Measurements from ENCODE around the gene BCO2.

BCO2 gene

GRCh38 chr11:112219476-112220232, 44.3 kb downstream of the BCO2 start:
- DNase-seq: peak; percentile 21 to 29

- DNase-seq: no peak
Observed at GRCh38 chr11:112221274-112221835, 46.0 kb downstream of the BCO2 start.

- DNase-seq: no peak
Observed at GRCh38 chr11:112222303-112222702, 47.0 kb downstream of the BCO2 start.

- DNase-seq: no peak
Observed at GRCh38 chr11:112223121-112223520, 47.8 kb downstream of the BCO2 start.

GRCh38 chr11:112223754-112224532, 48.6 kb downstream of the BCO2 start:
- no peak for DNase-seq

- DNase-seq: no peak
Observed at GRCh38 chr11:112225753-112226061, 50.4 kb downstream of the BCO2 start.

GRCh38 chr11:112226062-112226830, 50.9 kb downstream of the BCO2 start, which contains the start of gene PTS:
TSS of gene PTS (plus strand) at chr11:112226428. CDS start at chr11:112226444, 16 bp downstream.
- peak; percentile 82 to 83 for DNase-seq

GRCh38 chr11:112226831-112227401, 51.6 kb downstream of the BCO2 start:
- DNase-seq: no peak

- DNase-seq: no peak
Observed at GRCh38 chr11:112227471-112227870, 52.2 kb downstream of the BCO2 start.

- no peak for DNase-seq
Observed at GRCh38 chr11:112228706-112229105, 53.4 kb downstream of the BCO2 start.

GRCh38 chr11:112229159-112229558, 53.8 kb downstream of the BCO2 start:
- DNase-seq: no peak

- no peak for DNase-seq
Observed at GRCh38 chr11:112229746-112230433, 54.6 kb downstream of the BCO2 start.

- no peak for DNase-seq
Observed at GRCh38 chr11:112231952-112232351, 56.6 kb downstream of the BCO2 start.

- DNase-seq: no peak
Observed at GRCh38 chr11:112235750-112236390, 60.6 kb downstream of the BCO2 start.

GRCh38 chr11:112237451-112237850, 62.1 kb downstream of the BCO2 start:
- no peak for DNase-seq

GRCh38 chr11:112238041-112238440, 62.7 kb downstream of the BCO2 start:
- no peak for DNase-seq

- DNase-seq: no peak
Observed at GRCh38 chr11:112241486-112241885, 66.2 kb downstream of the BCO2 start.

- no peak for DNase-seq
Observed at GRCh38 chr11:112247201-112247600, 71.9 kb downstream of the BCO2 start.

- DNase-seq: no peak
Observed at GRCh38 chr11:112248201-112248600, 72.9 kb downstream of the BCO2 start.

GRCh38 chr11:112249871-112250610, 74.7 kb downstream of the BCO2 start:
- DNase-seq: no peak

All from stimulated activated CD4-positive, alpha-beta T cell treated with anti-CD3 and anti-CD28 coated beads, Interleukin-2, amount 100 ng/mL, for 24 hours (primary cell).